T-helper 1 cell (primary cell): ENCODE results near the gene PGA5.

Source experiments
- DNase-seq, 5 donors: peaks; one replicate each; pipeline ENCODE4 v3.0.0-alpha.2; 2012 to 2020

Gene PGA5

DNA sequence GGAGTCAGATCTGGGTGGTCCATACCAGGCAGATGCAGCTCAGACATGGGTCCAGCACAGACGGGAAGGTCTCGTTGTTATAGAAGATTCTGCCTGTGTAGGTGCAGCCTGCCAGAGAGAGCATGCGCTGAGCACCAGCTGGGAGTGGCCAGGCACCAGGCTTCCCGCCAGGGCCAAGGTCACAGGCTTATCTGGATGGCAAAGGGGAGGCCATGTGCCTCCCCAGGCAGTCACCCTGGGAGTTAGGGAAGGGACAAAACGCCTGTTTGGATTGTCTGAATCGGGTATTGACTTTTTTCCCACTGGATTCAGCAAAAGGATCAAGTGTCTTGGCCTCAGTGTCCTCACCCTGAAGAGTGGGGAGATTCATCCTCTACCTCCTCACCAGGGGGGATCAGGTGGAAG lies 26.5 kb downstream of the PGA5 start:
- no peak for DNase-seq

DNA sequence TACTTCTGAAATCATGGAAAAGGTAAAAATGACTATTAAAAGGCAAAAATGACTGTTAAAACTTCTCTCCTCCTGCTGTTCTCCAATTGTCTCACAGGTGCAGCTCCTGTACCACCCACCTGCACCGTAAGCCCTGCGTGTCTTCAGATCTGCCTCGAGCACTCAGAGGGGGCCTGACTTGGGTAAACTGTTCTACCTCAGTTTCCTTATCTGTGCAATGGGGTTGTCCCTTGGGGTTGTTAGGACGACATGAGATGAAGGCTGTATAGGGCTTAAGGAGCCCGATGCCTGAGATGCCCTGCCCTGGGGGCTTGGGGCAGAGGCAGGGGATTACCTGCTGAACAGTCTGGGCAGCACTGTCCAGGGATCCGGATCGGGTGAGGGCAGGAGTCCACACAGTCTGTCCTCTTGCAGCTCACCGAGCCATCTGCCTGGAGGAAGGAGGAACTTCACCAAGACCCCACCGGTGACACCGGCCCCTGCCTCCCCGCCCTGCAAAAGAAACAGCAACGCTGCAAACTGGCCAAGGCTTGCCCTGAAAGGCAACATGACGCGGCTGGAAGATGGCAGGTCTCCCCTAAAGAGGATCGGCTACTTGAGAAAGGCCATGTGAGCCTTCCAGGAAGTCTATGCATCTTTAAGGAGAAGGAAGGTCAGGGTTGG lies 27.7 kb downstream of the PGA5 start:
- no peak for DNase-seq

DNA sequence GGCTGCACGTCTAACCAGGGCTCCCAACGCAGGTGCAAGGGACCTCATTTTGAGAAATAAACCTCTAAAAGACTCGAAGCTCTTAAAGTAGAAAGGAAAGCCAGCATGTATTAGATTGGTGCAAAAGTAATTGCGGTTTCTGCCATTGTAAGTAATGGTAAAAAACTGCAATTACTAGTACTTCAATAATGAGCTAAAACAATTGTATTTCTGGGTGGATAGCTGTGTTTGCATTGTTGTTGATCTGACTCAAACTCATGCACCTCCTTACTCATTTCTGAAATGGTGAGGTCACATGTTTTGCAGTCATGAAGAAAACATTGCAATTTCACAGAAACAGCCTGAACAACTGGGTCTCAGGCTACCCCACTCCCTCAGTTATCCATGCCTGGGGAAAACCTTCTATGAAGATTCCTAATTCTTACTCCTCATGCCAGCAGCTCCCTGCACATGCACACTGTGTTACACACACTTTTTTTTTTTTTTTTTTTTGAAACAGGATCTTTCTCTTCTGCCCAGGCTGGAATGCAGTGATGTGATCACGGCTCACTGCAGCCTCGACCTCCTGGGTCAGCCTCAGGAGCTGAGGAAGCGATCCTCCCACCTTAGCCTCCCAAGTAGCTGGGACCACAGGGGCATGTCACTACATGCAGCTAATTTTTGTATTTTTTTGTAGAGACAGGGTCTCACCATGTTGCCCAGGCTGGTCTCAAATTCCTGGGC lies 29.5 kb downstream of the PGA5 start:
- DNase-seq, result peak in 1 of 5 donors; percentile 81

DNA sequence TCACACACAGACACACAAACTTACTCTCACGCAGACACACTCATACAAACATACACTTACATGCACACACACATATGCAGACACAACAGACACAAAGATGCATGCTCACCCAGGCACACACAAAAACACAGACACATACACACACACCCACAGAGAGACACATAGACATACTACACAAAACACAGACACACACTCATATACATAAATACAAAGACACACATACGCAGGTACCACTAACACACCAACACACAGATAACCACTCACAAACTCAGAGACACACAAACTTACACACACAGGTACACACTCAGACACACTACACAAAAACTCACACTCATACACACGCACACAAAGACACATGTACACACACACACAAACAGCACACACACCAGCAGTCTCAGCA lies 31.8 kb downstream of the PGA5 start:
- DNase-seq, result no peak

DNA sequence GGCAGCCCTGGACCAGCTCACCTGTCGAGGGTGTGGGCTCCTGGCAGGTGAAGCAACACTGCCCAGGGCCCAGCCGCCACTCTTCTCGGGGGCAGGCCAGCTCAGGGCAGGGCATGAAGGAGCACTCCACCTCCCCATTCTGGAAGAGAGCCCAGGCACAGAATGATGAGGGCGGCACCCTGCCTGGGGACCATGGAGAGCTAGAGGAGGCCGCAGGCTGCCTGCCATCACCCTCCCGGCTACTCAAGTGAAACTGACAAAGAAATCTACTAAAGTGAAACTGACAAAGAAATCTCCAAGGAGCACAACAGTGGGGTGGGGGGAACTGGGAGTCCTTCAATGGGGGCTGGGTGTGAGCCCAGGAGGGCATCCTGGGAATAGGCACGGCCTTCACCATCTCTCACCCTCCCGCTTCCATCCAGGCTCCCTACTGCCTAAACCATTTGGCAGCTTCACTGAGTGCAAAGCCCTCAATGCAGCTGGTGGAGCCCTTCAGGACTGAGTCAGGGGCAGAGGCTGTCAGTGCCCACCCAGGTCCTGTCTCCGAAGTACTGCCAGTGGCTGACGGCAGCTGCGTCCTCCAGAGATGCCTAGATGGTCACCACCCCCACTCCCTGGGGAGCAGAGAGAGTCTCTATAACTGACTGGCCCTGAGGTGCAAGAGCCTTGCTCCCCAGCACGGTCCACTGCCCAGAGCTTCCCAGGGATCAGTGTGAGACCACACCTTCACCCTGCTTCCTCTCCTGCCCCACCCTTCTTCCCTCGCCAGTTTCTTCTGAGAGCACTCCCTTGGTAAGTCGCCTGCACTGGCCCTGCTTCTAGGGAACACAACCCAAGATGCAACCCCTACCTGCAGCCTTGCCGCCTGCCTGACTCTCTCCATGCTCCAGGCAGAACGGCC lies 32.5 kb downstream of the PGA5 start:
- no peak for DNase-seq

DNA sequence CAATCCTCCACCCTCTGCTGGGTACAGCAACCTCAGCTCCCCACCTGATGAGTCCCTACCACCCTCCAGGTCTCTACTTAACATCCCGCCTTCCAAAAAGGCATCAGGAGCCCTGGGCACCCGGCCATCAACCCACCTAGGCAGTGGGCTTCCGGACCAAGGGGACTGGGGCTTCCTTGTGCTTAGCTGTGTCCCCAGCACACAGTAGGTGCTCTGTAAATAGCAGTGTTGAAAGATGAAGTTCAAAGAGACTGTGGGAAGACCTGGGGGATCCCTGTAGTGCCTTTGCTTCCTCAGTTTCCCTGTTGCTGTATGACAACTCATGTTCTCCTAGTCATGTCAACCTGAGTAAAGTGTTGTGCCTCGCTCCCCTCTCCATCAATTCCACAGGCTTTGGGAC lies 33.1 kb downstream of the PGA5 start:
- no peak for DNase-seq

GRCh38 chr11:61275191-61275590 lies 34.2 kb downstream of the PGA5 start:
- no peak for DNase-seq

DNA sequence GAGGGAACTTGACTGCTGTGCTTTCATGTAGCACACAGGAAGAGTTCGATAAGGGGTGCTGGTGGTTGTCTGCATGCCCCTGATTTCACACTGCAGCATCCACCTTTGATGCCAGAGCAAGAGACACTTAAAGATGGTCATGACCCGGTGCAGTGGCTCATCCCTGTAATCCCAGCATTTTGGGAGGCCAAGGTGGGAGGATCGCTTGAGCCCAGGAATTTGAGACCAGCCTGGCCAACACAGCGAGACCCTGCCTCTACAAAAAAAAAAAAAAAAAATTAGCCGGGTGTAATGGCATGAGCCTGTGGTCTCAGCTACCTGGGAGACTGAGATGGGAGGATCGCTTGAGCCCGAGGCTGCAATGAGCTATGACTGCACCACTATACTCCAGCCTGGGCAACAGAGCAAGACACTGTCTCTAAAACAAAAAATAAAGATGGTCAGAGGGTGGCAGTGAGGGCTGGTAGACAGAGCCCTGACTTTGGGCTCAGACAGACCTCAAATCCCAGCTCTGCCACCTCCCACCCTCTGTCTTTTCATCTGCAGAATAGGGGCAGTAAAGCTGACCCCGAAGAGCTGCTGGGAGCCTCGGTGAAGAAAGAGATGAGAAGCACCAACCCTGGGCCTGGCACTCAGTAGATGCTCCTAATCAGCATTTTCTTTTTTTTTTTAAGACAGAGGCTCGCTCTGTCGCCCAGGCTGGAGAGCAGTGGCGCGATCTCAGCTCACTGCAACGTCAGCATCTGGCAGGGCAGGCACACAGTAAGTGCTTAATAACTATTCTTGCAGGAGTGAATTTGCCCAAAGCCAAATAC lies 36.4 kb downstream of the PGA5 start:
- DNase-seq, result no peak

DNA sequence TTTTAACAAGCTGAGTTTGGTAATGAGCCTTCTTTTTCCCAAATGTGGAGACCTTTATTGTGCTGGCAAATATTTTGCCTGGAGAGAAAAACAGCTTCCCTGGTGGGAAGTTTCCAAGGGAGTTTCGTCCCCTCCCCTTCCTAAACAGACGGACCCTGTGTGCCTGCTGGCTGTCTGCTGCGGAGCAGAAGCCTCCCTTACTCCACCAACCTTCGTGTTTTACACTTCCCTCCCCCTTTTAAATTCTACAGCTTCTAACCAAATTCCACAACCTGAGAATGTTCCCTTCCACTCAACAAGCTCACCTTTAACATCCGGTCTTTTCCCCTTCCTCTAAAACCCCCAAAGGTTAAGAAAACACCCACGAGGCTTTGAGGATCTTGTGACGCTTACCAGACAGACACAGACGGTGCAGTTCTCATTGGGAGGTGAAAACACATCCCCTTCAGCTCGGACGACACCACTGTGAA lies 37.1 kb downstream of the PGA5 start:
- DNase-seq, result no peak

DNA sequence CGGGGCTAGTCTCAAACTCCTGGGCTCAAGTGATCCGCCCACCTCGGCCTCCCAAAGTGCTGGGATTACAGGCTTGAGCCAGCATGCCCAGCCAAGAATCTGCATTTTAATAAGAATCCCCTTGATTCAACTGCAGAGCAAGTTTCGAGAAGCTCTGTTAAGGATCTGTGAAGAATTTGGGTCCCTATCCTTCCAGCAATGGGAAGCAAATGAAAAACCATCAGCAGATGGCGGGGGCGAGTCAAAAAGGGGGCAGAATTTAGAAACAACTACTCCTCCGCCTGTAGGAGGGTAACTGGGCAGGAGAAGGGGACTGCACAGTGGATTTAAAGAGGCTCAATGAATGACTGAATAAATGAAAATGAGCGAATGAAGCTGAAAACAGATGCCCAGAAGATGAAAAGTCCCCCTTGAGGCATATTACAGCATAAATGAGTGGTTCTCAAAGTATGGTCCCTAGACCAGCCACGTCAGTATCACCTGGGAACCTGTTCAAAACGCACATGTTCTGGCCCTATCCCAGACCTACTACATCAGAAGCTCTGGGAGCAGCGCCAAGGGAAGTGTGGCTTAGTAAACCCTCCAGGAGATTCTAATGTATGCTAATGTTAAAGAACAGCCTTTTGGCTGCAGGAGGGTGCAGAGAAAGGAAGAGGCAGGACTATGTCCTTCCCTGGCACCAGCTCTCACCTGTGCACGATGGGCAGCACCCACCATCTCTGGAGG lies 39.1 kb downstream of the PGA5 start:
- no peak for DNase-seq

GRCh38 chr11:61280883-61281580 lies 40.1 kb downstream of the PGA5 start:
- no peak for DNase-seq

- no peak for DNase-seq
Measured at GRCh38 chr11:61281581-61282250, 40.7 kb downstream of the PGA5 start.

GRCh38 chr11:61283613-61284012 lies 42.6 kb downstream of the PGA5 start:
- no peak for DNase-seq

- no peak for DNase-seq
Measured at GRCh38 chr11:61287338-61287977, 46.5 kb downstream of the PGA5 start.

DNA sequence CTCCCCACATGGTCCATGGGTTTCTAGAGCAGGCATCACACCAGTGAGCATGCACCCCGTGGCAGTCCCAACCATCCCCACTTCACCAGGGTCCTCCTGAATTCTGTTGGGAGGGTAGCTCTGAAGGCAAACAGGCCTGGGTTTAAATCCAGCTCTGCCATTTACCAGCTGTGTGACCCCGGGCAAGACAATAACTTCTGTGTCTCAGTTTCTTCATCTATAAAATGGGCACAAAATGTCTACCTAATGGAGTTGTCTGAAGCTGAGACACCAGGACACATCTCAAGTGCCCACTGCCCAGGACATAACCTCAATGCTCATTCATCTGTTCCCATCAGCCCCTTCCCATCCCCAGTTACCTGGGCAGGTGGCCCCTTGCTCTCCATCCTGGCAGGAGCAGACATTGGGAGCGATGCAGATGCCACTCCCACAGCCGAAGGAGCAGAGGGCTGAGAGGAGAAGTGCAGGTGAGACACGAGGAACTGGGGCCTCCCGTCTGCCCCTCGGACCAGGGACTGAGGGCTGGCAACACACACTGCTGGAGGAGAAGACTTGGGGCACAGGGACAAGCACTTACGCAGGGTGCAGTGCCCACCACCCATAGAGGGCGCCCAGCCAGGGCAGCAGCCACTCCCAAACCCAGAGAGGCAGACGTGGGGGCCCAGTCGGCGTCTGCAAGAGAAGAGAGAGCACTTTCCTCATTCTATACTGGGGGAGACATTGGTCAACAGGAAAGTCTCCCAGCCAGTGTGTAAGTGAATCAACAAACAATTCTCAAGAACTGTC lies 50.1 kb downstream of the PGA5 start:
- no peak for DNase-seq

DNA sequence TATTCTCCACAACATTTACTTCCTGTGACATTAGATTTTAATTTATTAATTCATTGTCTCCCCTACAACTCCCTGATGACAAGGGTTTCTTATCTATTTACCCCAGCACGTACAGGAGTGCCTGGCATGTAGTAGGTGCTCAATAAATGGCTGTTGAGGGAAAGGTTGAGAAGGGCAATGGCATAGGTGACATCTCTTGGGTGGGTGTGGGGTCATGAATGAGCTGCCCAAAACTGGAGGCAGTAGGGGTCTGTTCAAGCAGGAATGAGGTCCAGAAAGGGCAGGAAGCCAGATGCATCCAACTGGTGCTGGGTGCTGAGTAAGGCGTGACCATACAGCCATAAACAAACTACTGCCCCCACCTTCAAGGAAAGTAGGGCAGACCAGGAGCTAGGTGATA lies 51.4 kb downstream of the PGA5 start:
- no peak for DNase-seq

- no peak for DNase-seq
Measured at GRCh38 chr11:61293867-61294716, 53.1 kb downstream of the PGA5 start.
